GM18873 (cell line): ENCODE results near the gene ACACB.

Source experiments
- ATAC-seq: cut with Tn5 transposase; IDR thresholded peaks from one replicate; pipeline ENCODE4 v1.9.1; 2021; ENCODE audit warnings: mild to moderate bottlenecking, moderate library complexity, moderate number of reproducible peaks; ENCODE audit not compliant: unreplicated experiment, low FRiP score

Gene ACACB

GRCh38 chr12:109202770-109203169, 86.4 kb downstream of the ACACB start:
- ATAC-seq: no peak

DNA sequence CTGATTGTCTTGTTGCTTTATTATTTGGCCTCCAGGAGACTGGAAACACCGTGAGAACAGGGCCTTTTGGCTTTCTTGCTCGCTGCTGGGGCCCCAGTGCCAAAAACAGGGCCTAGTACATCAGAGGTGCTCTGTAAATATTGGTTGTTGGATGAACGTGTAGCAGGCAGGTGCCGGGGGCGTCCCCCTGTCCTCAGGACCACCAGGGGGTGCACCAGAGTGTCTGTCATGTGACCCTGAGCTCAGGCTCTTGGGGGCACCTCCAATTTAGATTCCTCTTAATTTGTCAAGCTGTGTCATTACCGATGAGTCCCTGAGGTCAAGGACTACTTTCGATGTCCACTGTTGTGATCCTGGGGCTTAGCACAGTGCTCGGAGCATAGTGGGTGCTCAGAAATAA, 87.1 kb downstream of the ACACB start:
- ATAC-seq: no peak

DNA sequence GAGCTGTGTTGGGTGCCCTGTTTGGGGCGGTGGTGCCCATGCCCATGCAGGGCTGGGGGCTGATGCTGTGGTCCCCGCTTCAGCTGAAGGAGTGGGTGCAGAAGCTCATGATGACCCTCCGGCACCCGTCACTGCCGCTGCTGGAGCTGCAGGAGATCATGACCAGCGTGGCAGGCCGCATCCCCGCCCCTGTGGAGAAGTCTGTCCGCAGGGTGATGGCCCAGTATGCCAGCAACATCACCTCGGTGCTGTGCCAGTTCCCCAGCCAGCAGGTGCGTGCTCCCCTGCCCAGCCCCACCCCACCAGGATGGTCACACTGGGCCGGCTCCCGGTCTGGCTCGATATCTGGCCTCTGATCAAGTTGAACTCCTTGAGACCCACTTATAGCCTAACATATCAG, 92.7 kb downstream of the ACACB start:
- no peak for ATAC-seq

- no peak for ATAC-seq
Observed at GRCh38 chr12:109212460-109213115, 96.2 kb downstream of the ACACB start.

DNA sequence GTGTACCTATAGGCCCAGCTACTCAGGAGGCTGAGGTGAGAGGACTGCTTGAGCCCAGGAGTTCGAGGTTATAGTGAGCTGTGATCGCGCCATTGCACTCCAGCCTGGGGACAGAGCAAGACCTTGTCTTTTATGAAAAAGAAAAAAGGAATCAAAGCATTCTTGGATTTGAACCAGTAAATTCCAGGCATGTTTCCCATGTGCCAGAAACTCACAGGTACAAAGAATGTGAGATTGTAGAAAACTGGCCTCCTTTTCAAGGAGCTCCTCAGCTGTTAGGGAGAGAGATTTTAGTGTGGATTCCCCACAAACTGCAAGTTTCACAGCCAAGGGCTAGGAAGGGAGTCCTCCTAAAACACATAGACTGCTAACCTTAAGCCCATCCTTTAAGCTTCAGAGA, 97.7 kb downstream of the ACACB start:
- no peak for ATAC-seq

DNA sequence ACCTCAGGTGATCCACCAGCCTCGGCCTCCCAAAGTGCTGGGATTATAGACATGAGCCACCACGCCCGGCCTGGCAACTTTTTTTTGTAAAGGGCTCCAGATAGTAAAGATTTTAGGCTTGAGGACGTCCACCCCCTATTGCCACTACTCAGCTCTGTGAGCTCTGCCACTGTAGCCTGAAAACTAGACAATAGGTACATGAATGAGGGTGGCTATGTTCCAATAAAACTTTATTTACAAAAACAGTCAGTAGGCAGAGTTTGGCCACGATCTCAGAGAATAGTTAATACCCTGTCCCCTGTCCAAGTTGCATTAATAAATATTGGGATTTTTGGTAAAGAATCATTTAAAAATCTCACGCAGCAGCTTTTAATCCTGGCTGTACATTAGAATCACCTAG, 102.6 kb downstream of the ACACB start:
- no peak for ATAC-seq

DNA sequence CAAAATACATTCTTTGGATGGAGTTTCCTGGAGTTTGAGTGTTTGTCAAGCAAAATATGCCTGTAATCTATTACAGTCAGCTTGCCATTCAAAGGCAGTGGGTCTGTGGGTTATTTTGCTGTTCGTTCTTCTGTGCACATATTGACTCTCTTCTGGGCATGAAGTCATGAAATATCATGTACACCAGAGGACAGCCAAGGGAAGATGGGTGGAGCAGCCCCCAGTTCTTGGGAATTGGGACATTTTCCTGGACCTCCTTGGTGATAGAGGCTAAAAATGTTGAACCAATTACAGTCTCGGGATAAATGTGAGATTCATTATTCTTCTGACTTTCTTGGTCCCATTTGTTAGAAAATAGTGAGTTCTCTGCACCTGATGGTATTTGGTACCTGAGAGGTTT, 103.6 kb downstream of the ACACB start:
- no peak for ATAC-seq

DNA sequence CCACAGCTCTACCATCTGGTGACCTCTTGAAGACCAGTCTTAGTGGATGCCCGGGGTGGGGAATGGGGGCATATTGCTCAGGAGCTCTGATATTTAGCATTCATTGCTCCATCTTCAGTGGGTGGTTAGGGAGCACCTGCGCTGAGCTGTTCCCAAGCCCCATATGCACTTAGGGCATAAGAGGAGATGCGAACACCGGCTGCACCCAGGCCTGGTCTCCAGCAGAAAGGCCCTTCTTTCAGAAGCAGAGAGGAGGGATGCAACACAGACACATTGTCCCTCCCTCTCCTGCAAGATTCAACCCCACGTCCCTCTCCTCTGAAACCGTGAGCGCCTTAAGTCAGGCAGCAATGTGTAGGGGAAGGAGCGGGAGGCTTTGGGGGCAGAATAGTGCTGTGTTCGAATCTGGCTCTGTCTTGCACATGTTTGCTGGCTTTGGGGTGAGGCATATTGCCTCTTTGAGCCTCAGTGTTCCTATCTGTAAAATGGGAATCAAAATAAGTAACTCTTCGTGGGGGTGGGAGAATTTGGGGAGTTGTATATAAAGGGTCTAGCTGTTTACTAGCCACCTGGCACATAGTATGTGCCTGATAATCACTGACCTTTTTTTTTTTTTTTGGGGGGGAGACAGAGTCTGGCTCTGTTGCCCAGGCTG, 105.0 kb downstream of the ACACB start:
- no peak for ATAC-seq

GRCh38 chr12:109222062-109222461, 105.7 kb downstream of the ACACB start:
- no peak for ATAC-seq

DNA sequence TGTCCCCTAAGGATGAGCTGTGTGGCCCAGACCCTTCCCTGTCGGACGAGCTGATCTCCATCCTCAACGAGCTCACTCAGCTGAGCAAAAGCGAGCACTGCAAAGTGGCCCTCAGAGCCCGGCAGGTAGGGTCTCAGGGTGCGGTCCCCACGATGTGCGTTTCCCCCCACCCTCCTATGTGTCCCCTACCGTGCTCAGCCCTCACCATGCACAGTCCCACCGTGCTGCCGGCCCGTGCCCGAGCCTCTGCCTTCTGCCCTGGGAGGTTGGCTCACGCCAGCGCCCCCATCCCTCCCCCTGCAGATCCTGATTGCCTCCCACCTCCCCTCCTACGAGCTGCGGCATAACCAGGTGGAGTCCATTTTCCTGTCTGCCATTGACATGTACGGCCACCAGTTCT, 106.1 kb downstream of the ACACB start:
- ATAC-seq: no peak

DNA sequence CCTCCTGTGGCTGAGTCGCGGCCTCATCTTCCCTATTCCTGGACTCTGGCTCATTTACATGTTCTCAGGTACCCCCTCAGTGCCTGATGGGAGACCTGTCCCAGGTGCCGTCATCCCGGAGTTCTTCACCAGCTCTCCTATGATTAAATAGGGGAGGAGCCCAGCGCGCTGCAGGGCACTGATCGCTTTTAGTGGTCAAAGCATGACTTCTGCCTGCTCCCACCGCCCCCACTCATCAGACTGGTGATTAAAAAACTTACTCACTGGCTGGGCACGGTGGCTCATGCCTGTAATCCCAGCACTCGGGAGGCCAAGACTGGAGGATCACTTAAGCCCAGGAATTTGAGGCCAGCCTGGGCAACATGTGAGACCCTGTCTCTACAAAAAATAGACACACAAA, 106.8 kb downstream of the ACACB start:
- ATAC-seq: no peak

GRCh38 chr12:109223868-109224267, 107.5 kb downstream of the ACACB start:
- ATAC-seq: no peak

DNA sequence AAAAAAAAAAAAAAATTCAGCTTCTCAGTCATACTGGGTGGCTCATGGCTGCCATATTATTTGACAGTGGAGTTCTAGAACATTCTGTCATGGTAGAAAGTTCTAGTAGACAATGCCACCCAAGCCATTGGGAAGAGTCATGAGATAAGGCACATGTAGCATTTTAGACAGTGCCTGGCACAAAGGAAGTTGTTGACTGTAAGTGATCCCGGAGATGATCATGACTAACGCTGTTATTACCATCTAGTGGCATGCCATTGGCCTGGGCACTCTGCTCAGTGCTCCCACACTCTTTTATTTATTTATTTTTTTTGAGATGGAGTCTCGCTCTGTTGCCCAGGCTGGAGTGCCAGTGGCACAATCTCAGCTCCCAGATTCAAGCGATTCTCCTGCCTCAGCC, 112.3 kb downstream of the ACACB start:
- ATAC-seq: no peak

DNA sequence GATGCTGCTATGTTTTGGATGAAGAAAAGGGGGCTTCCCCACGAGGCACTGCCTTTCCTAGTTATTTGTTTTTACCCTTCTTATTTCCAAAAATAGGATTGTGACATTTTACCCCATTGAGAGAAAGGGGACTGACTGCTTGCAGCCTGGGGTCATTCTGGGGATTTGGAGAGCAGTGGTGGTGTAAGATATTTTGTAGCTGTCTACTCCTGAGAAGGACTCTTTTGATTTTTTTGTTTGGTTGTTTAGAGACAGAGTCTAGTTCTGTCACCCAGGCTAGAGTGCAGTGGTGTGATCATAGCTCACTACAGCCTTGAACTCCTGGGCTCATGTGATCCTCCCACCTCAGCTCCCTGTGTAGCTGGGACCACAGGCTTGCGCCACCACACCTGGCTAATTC, 113.8 kb downstream of the ACACB start:
- ATAC-seq: no peak

DNA sequence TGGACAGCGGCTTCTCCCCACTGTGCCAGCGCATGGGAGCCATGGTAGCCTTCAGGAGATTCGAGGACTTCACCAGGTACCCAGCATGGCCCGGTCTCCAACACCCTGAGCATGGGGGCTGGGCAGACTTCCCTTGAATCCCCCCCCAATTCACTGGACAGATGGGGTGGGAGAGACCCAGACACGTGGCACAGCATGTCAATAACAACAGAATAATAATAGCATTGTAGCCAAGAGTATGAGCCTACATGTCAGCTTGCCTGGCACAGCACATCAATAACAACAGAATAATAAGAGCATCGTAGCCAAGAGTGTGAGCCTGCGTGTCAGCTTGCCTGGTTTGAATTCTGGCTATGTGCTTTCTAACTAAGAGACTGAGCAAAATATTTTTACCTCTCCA, 116.3 kb downstream of the ACACB start:
- no peak for ATAC-seq

DNA sequence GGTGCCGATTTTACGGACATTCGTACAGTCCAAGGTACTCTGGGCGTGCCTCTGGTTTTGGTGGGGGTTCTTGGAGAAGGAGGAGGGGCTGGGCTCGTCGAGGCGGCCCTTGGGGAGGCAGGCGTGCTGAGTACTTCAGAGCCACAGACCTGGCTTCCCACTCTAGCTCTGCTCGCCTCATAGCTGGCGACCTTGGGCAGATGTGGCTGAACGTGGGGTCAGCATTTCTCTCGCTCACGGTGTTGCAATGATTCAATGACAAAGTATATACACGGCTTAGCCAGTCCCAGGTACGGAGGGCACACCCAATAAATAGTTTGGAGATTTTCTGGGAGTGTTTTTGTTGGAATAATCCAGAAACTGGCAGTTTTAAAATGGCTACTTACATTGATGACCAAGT, 117.6 kb downstream of the ACACB start:
- no peak for ATAC-seq

DNA sequence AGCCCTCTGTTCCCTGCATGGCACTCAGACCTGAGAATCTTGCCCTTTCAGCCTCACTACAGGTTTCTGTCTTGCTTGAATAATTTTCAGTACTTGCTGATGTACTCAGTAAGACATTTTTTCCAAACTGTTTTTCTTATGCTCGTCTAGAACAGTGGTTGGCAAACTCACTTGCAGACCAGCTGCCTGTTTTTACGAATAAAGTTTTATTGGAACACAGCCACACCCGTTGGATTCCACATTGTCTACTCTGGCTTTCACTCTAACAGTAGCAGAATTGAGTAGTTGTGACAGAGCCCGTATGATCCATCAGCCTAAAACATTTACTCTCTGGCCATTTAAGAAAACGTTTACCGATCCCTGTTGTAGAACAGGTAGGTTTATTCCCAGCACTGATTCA, 119.9 kb downstream of the ACACB start:
- ATAC-seq: no peak

DNA sequence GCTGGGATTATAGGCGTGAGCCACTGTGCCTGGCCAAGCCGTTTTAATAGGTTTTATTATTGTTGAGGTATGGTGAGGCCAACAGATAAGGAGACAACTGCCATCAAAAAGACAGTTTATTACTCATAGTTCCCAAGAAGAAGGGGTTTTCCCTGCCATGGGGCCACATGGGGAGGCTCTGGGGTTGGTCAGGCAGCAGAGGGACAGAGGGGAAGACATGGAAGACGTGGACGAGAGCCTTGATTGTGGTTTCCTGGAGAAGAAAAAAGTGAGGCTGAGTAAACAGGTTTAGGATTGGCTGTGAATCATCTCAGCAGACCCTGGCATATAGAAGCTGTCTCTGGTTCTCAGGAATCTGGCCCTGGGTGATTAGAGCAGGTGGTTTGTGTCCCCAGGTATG, 122.8 kb downstream of the ACACB start:
- ATAC-seq: no peak

GRCh38 chr12:109239691-109240090, 123.3 kb downstream of the ACACB start:
- ATAC-seq: no peak

GRCh38 chr12:109240365-109240764, 124.0 kb downstream of the ACACB start:
- no peak for ATAC-seq

GRCh38 chr12:109241936-109242335, 125.5 kb downstream of the ACACB start:
- ATAC-seq: no peak

- no peak for ATAC-seq
Observed at GRCh38 chr12:109244073-109244472, 127.7 kb downstream of the ACACB start.

- ATAC-seq: no peak
Observed at GRCh38 chr12:109246221-109246620, 129.8 kb downstream of the ACACB start.
